Naive thymus-derived CD8-positive, alpha-beta T cell (primary cell): ENCODE measurements around the gene CSF1. TPM values are rescaled to one million over a fixed set of nuclear protein-coding genes. Genes with fewer than 3 reads are reported as not detected.
"Not testable (repeated sequence)": the region's sequence is repeated elsewhere in the genome, so short reads cannot be mapped to it uniquely, and the experiment has no call there.

Source experiments
- ATAC-seq, 2 donors: fragments of 150-1000 bp; cut with Tn5 transposase in 1 of 2; sonication (Bioruptor Pico), chemical (Tn5 transposase) in 1 of 2; 1 replicate in 1 of 2; 2 replicates in 1 of 2; pipeline ENCODE4 v1.10.0; 2021; ENCODE audit warnings: mild to moderate bottlenecking in 2 of 2, moderate library complexity in 2 of 2
- POLR2A ChIA-PET: fragments of 350-600 bp; sonication (Branson Sonifier 250); formaldehyde crosslinking; loops from one replicate; lab custom pipeline; 2021; ENCODE audit warnings: antibody characterized with exemption; lab: Charles Lee
- DNase-seq, 10 donors: peaks; one replicate each; pipeline versions ENCODE4 v3.0.0 to v3.0.0-alpha.2; 2020 to 2022
- H3K27ac Mint-ChIP-seq, 10 donors: one replicate each; pipeline ENCODE4 v1.8.0; 2020 to 2022; ENCODE audit warnings: mild to moderate bottlenecking in 10 of 10, mixed read lengths in 10 of 10, moderate library complexity in 4 of 10, inconsistent platforms in 1 of 10
- H3K27me3 Mint-ChIP-seq, 5 donors: one replicate each; pipeline ENCODE4 v1.8.0; 2021 to 2022; ENCODE audit warnings: mixed read lengths in 5 of 5
- H3K36me3 Mint-ChIP-seq, 3 donors: one replicate each; pipeline ENCODE4 v1.8.0; 2020 to 2022; ENCODE audit warnings: mixed read lengths in 3 of 3, mild to moderate bottlenecking in 2 of 3, inconsistent platforms in 1 of 3
- H3K4me1 Mint-ChIP-seq, 4 donors: one replicate each; pipeline ENCODE4 v1.8.0; 2021 to 2022; ENCODE audit warnings: mixed read lengths in 4 of 4
- H3K4me3 Mint-ChIP-seq, 10 donors: one replicate each; pipeline ENCODE4 v1.8.0; 2020 to 2022; ENCODE audit warnings: mild to moderate bottlenecking in 10 of 10, mixed read lengths in 10 of 10, moderate library complexity in 6 of 10, inconsistent platforms in 1 of 10
- H3K9me3 Mint-ChIP-seq, 9 donors: one replicate each; pipeline ENCODE4 v1.8.0; 2020 to 2022; ENCODE audit warnings: mixed read lengths in 9 of 9, mild to moderate bottlenecking in 3 of 9, inconsistent platforms in 1 of 9, moderate library complexity in 1 of 9
- polyA plus RNA-seq, 3 donors: library from polyadenylated mRNA; unstranded; fragments of 300-500 nt; fragmentation: Illumina TruSeq; gene quantifications; one replicate each; pipeline ENCODE4 v1.2.3, GENCODE V29; 2021
- total RNA-seq, 8 experiments: library from RNA in 2 of 8; stranded (reverse) in 2 of 8; gene quantifications; one replicate each; pipeline ENCODE4 v1.2.3 and lab custom pipeline; 2021 to 2026

Gene CSF1
- total and polyA plus RNA-seq, 5 experiments from 2014 or later, result 0.27 to 1.6 (median 0.68) TPM

DNA sequence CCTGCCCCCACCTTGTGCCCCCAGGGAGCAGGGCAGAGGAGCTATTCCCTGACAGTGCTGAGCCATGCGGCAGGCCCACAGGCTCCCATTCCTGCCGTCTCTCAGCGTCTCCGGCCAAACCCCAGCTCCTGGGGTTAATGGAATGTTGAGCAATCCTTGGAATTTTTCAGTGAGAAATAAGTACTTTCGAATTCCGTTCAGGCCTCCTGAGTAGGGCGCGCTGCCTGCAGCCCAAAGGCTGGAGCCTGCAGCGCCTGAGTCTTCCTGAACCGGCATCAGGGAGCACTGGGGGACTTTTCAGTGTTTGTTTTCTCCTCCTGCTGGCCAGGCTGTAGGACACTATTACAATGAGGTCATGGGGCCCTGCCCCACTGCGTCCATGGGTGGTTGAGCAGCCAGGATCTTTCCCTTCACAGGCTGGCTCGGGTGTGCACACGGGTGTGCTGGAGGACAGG lies 33.3 kb upstream of the CSF1 start:
- H3K36me3 Mint-ChIP-seq, result no peaks in the 10 kb centered on the region
- DNase-seq (no peak), ATAC-seq (no peak)
- POLR2A ChIA-PET, result no interaction called here
- H3K4me1 Mint-ChIP-seq, result peaks cover 4 to 18% (median 14%) of the 10 kb centered on the region in 4 donors
- H3K4me3 Mint-ChIP-seq, result no peak overlapping the region
- peaks cover 0 to 6% (median 0%) of the 10 kb centered on the region in 5 donors for H3K27me3 Mint-ChIP-seq
- H3K9me3 Mint-ChIP-seq, result no peaks in the 10 kb centered on the region
- no peak overlapping the region for H3K27ac Mint-ChIP-seq

- Mint-ChIP-seq H3K27me3 (peaks cover 0 to 6% (median 0%) of the 10 kb centered on the region in 5 donors), H3K9me3 (no peaks in the 10 kb centered on the region), H3K27ac (no peak overlapping the region), H3K36me3 (no peaks in the 10 kb centered on the region), H3K4me1 (peaks cover 4 to 18% (median 12%) of the 10 kb centered on the region in 4 donors), H3K4me3 (no peak overlapping the region)
- POLR2A ChIA-PET, result no interaction called here
- DNase-seq, result no peak
- ATAC-seq, result no peak
Observed at GRCh38 chr1:109877776-109878175, 32.9 kb upstream of the CSF1 start.

DNA sequence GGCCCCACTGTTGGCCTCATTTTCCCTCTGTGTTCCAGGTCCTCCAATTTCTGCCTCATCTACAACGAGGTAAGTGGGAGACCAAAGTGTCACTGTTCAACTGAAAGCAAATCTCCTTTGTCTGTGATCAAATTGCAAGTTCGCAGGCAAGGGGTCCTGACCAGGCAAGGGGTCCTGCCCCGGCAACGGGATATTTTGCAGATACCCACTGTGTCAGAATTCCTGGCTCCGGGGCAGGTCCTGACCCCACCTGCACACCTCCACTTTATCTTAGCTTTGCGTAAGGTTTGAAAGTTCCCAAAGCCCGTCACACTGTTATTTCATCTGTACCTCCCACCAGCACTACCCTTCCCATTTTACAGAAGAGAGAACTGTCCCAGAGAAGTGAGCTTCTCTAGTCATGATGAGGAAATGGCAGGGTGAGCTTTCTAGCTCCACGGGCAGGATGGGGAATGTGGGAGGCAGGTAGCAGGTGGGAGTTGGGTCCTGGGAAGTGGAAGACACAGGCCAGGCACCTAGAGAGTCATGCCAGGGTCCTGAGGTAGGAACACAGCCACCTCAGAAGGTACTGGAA lies 32.0 kb upstream of the CSF1 start:
- ATAC-seq (no peak), DNase-seq (no peak)
- Mint-ChIP-seq H3K4me1 (peaks cover under 1 to 17% (median 6%) of the 10 kb centered on the region in 4 donors), H3K4me3 (no peak overlapping the region), H3K27me3 (peaks cover 0 to 6% (median 0%) of the 10 kb centered on the region in 5 donors), H3K27ac (peak overlapping the region in 1 of 10 donors; percentile 56), H3K9me3 (no peaks in the 10 kb centered on the region), H3K36me3 (no peaks in the 10 kb centered on the region)
- POLR2A ChIA-PET, result no interaction called here

DNA sequence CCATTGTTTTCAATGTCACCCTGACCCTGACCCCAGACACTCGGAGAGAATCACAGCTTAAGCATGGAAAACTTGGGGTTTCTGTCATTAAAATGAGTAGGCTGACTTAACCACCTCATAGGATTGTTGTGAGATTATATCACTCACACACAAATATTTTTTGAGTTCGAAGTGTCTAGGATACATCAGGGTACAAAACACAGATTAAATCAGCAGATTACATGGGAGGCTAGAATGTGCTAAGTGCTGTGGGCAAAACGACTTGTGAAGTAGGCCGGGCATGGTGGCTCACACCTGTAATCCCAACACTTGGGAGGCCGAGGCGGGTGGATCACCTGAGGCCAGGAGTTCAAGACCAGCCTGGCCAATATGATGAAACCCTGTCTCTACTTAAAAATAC lies 31.3 kb upstream of the CSF1 start:
- DNase-seq, H3K36me3 Mint-ChIP-seq, POLR2A ChIA-PET, ATAC-seq, H3K27me3 Mint-ChIP-seq, H3K9me3 Mint-ChIP-seq, H3K4me3 Mint-ChIP-seq, H3K27ac Mint-ChIP-seq: not testable (repeated sequence)
- H3K4me1 Mint-ChIP-seq, result peaks cover 0 to 13% (median 2%) of the 10 kb centered on the region in 4 donors

GRCh38 chr1:109879881-109880525 lies 30.6 kb upstream of the CSF1 start:
- Mint-ChIP-seq H3K36me3 (no peaks in the 10 kb centered on the region), H3K4me1 (peaks cover 0 to 15% (median 2%) of the 10 kb centered on the region in 4 donors), H3K4me3 (no peak overlapping the region), H3K27ac (no peak overlapping the region), H3K9me3 (no peaks in the 10 kb centered on the region), H3K27me3 (peaks cover 0 to 2% (median 0%) of the 10 kb centered on the region in 5 donors)
- POLR2A ChIA-PET, result no interaction called here
- ATAC-seq, result no peak
- DNase-seq, result no peak

GRCh38 chr1:109880971-109881894 lies 29.4 kb upstream of the CSF1 start:
- no peaks in the 10 kb centered on the region for H3K36me3 Mint-ChIP-seq
- DNase-seq (no peak), ATAC-seq (no peak)
- POLR2A ChIA-PET, result no interaction called here
- no peaks in the 10 kb centered on the region for H3K9me3 Mint-ChIP-seq
- H3K27ac Mint-ChIP-seq, result no peak overlapping the region
- H3K4me3 Mint-ChIP-seq, result no peak overlapping the region
- no peaks in the 10 kb centered on the region for H3K27me3 Mint-ChIP-seq
- peaks cover 0 to 14% (median 2%) of the 10 kb centered on the region in 4 donors for H3K4me1 Mint-ChIP-seq

- H3K36me3 Mint-ChIP-seq, result no peaks in the 10 kb centered on the region
- ATAC-seq (no peak), DNase-seq (no peak)
- H3K4me3 Mint-ChIP-seq, result no peak overlapping the region
- no peak overlapping the region for H3K27ac Mint-ChIP-seq
- peaks cover 0 to 19% (median 2%) of the 10 kb centered on the region in 4 donors for H3K4me1 Mint-ChIP-seq
- POLR2A ChIA-PET, result no interaction called here
- H3K27me3 Mint-ChIP-seq, result no peaks in the 10 kb centered on the region
- H3K9me3 Mint-ChIP-seq, result no peaks in the 10 kb centered on the region
Observed at GRCh38 chr1:109881906-109882287, 28.8 kb upstream of the CSF1 start.

GRCh38 chr1:109882288-109883245 lies 28.1 kb upstream of the CSF1 start:
- H3K27ac Mint-ChIP-seq, result no peak overlapping the region

DNA sequence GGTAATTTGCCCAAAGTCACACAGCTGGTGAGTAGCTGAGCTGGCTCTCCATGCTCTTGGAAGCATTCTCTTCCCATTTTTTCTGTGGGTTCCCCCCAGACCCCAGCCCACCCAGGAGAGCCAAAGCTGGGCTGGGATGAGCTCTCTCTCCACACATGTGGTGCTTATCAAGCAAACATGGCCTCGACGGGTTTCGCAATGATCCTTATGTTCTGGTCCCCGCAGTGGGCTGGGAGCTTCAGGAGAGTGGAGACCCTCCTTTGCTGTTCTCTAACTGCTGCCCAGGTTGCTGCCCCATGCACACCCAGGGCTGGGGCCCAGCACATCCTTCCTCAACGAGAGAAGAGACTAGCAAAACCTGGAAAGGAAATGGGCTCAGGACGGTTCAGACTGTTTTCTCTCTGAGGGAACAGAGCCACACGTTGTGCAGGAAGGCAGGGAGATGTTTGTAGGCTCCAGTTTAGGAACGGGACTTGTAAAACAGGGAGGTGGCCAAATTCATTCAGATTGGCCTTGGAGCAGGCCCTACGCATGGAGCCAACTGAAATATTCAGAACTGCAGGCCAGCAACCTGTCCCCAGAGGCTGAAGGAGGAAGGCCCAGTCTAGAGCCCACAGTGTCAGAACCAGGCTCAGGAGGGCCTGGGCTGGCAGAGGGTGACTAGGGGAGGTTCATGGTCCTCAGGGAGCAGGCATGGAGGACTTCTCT lies 27.2 kb upstream of the CSF1 start:
- POLR2A ChIA-PET, result no interaction called here
- DNase-seq (no peak), ATAC-seq (no peak)
- peaks cover 0 to 5% (median 0%) of the 10 kb centered on the region in 5 donors for H3K27me3 Mint-ChIP-seq
- no peak overlapping the region for H3K4me3 Mint-ChIP-seq
- peak overlapping the region in 1 of 10 donors; percentile 31 for H3K27ac Mint-ChIP-seq
- H3K4me1 Mint-ChIP-seq, result peaks cover 0 to 28% (median 2%) of the 10 kb centered on the region in 4 donors
- no peaks in the 10 kb centered on the region for H3K36me3 Mint-ChIP-seq
- no peaks in the 10 kb centered on the region for H3K9me3 Mint-ChIP-seq

More at GRCh38 chr1:109882288-109883245, 28.1 kb upstream of the CSF1 start:
- no peak for DNase-seq
- Mint-ChIP-seq H3K4me3 (no peak overlapping the region), H3K9me3 (no peaks in the 10 kb centered on the region), H3K36me3 (no peaks in the 10 kb centered on the region), H3K4me1 (peaks cover 0 to 24% (median 2%) of the 10 kb centered on the region in 4 donors), H3K27me3 (peaks cover 0 to under 1% (median 0%) of the 10 kb centered on the region in 5 donors)
- no peak for ATAC-seq
- POLR2A ChIA-PET, result no interaction called here

GRCh38 chr1:109884242-109884891 lies 26.3 kb upstream of the CSF1 start:
- Mint-ChIP-seq H3K4me1 (peaks cover 0 to 30% (median 3%) of the 10 kb centered on the region in 4 donors), H3K4me3 (no peak overlapping the region), H3K36me3 (no peaks in the 10 kb centered on the region), H3K27ac (no peak overlapping the region), H3K27me3 (peaks cover 0 to 5% (median 0%) of the 10 kb centered on the region in 5 donors), H3K9me3 (no peaks in the 10 kb centered on the region)
- DNase-seq (no peak), ATAC-seq (no peak)
- POLR2A ChIA-PET, result no interaction called here

DNA sequence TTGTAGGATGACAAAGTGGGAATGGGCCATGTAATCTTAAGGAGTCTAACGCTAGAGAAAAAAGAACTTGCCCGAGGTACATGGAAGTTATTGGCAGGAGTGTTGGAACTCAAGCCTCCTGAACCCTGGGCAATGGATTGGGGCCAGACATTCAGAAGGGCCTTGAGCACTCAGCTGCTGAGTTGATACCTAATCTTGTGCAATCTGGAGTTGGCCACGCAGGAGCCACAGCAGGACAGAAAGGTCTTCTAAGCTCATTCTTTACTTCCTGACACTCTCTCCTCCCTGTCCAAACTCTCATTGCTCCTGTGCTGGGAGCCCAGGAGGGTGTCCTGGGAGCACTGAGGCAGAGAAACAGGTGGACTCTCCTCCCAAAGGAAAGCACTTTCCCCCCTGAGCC lies 25.1 kb upstream of the CSF1 start:
- peaks cover 0 to 33% (median 5%) of the 10 kb centered on the region in 4 donors for H3K4me1 Mint-ChIP-seq
- DNase-seq (no peak), ATAC-seq (no peak)
- H3K4me3 Mint-ChIP-seq, result no peak overlapping the region
- POLR2A ChIA-PET, result interaction anchor here (1.2 kb wide), 1 partner anchor 88 kb away, joined by 4 read pairs; no protein-coding TSS in a partner anchor
- H3K27me3 Mint-ChIP-seq, result peaks cover 0 to 5% (median 0%) of the 10 kb centered on the region in 5 donors
- peaks cover 0 to 2% (median 0%) of the 10 kb centered on the region in 9 donors for H3K9me3 Mint-ChIP-seq
- no peak overlapping the region for H3K27ac Mint-ChIP-seq
- no peaks in the 10 kb centered on the region for H3K36me3 Mint-ChIP-seq
